Urothelium cell line (cell line): Measurements from ENCODE around the gene GRM1.
"Not testable (repeated sequence)": the region's sequence is repeated elsewhere in the genome, so short reads cannot be mapped to it uniquely, and the experiment has no call there.

Experiments used
- DNase-seq: peaks from one replicate; pipeline ENCODE4 v3.0.0; 2011; ENCODE audit warnings: low spot score, mixed read lengths
- FAIRE-seq: peaks from 2 replicates; lab custom pipeline; 2011; peaks lifted over from hg19 to GRCh38; lab: Jason Lieb, UNC

Gene GRM1

GRCh38 chr6:146267946-146268345 is 239.1 kb downstream of the GRM1 start:
- DNase-seq (no peak), FAIRE-seq (no peak)

GRCh38 chr6:146269482-146269881 is 240.6 kb downstream of the GRM1 start:
- DNase-seq (no peak), FAIRE-seq (no peak)

GRCh38 chr6:146271163-146271562 is 242.3 kb downstream of the GRM1 start:
- FAIRE-seq, DNase-seq: not testable (repeated sequence)

GRCh38 chr6:146273490-146273889 is 244.6 kb downstream of the GRM1 start:
- DNase-seq (no peak), FAIRE-seq (no peak)

- FAIRE-seq (no peak), DNase-seq (no peak)
Observed at GRCh38 chr6:146277142-146277541, 248.3 kb downstream of the GRM1 start.

- DNase-seq: no peak
- FAIRE-seq: no peak
Observed at GRCh38 chr6:146281651-146282362, 252.9 kb downstream of the GRM1 start.

GRCh38 chr6:146282837-146283236 is 254.0 kb downstream of the GRM1 start:
- DNase-seq (no peak), FAIRE-seq (no peak)

GRCh38 chr6:146284311-146284710 is 255.4 kb downstream of the GRM1 start:
- no peak for FAIRE-seq
- no peak for DNase-seq

GRCh38 chr6:146286961-146287360 is 258.1 kb downstream of the GRM1 start:
- DNase-seq (no peak), FAIRE-seq (no peak)

- no peak for DNase-seq
- no peak for FAIRE-seq
Observed at GRCh38 chr6:146287691-146288369, 259.0 kb downstream of the GRM1 start.

GRCh38 chr6:146289816-146290588 is 261.1 kb downstream of the GRM1 start:
- FAIRE-seq (no peak), DNase-seq (peak; percentile 37)

GRCh38 chr6:146290589-146290901 is 261.7 kb downstream of the GRM1 start:
- FAIRE-seq (no peak), DNase-seq (no peak)

GRCh38 chr6:146292506-146292905 is 263.6 kb downstream of the GRM1 start:
- DNase-seq: no peak
- no peak for FAIRE-seq

- no peak for FAIRE-seq
- no peak for DNase-seq
Observed at GRCh38 chr6:146295695-146296094, 266.8 kb downstream of the GRM1 start.

- DNase-seq (no peak), FAIRE-seq (no peak)
Observed at GRCh38 chr6:146297815-146298214, 269.0 kb downstream of the GRM1 start.

- FAIRE-seq: no peak
- no peak for DNase-seq
Observed at GRCh38 chr6:146300521-146300920, 271.7 kb downstream of the GRM1 start.

- DNase-seq: no peak
- no peak for FAIRE-seq
Observed at GRCh38 chr6:146301764-146302163, 272.9 kb downstream of the GRM1 start.

- FAIRE-seq: no peak
- DNase-seq: no peak
Observed at GRCh38 chr6:146302994-146303393, 274.1 kb downstream of the GRM1 start.

- no peak for FAIRE-seq
- DNase-seq: no peak
Observed at GRCh38 chr6:146304181-146304580, 275.3 kb downstream of the GRM1 start.

GRCh38 chr6:146305092-146305491 is 276.2 kb downstream of the GRM1 start:
- DNase-seq (no peak), FAIRE-seq (no peak)

GRCh38 chr6:146305951-146306350 is 277.1 kb downstream of the GRM1 start:
- FAIRE-seq (no peak), DNase-seq (no peak)

GRCh38 chr6:146310628-146311027 is 281.8 kb downstream of the GRM1 start:
- FAIRE-seq: no peak
- no peak for DNase-seq
